ENCODE data around the gene TEX29.

Gene TEX29

GRCh38 chr13:111323549-111323948 lies 3.1 kb downstream of the TEX29 start:
- no peak for DNase-seq

- DNase-seq: no peak
These were observed 3.7 kb downstream of the TEX29 start for GRCh38 chr13:111323950-111324651.

GRCh38 chr13:111324736-111325135 lies 4.3 kb downstream of the TEX29 start:
- no peak for DNase-seq

- no peak for DNase-seq
These were observed 4.9 kb downstream of the TEX29 start for GRCh38 chr13:111325146-111325890.

- DNase-seq: no peak
These were observed 5.6 kb downstream of the TEX29 start for GRCh38 chr13:111325941-111326620.

- no peak for DNase-seq
These were observed 6.2 kb downstream of the TEX29 start for GRCh38 chr13:111326621-111326965.

- DNase-seq: no peak
These were observed 6.7 kb downstream of the TEX29 start for GRCh38 chr13:111326981-111327642.

GRCh38 chr13:111327730-111328573 lies 7.5 kb downstream of the TEX29 start:
- no peak for DNase-seq

- DNase-seq: no peak
These were observed 8.3 kb downstream of the TEX29 start for GRCh38 chr13:111328574-111329410.

GRCh38 chr13:111329641-111330040 lies 9.2 kb downstream of the TEX29 start:
- no peak for DNase-seq

GRCh38 chr13:111330066-111330610 lies 9.7 kb downstream of the TEX29 start:
- no peak for DNase-seq

GRCh38 chr13:111335298-111335697 lies 14.9 kb downstream of the TEX29 start:
- no peak for DNase-seq

GRCh38 chr13:111336666-111337065 lies 16.2 kb downstream of the TEX29 start:
- no peak for DNase-seq

- DNase-seq: no peak
These were observed 16.8 kb downstream of the TEX29 start for GRCh38 chr13:111337206-111337605.

GRCh38 chr13:111337741-111338140 lies 17.3 kb downstream of the TEX29 start:
- DNase-seq: no peak

- DNase-seq: no peak
These were observed 18.4 kb downstream of the TEX29 start for GRCh38 chr13:111338841-111339240.

- DNase-seq: no peak
These were observed 19.1 kb downstream of the TEX29 start for GRCh38 chr13:111339366-111340143.

GRCh38 chr13:111341886-111342285 lies 21.4 kb downstream of the TEX29 start:
- no peak for DNase-seq

GRCh38 chr13:111342721-111343120 lies 22.3 kb downstream of the TEX29 start:
- DNase-seq: no peak

GRCh38 chr13:111343186-111343805 lies 22.9 kb downstream of the TEX29 start:
- no peak for DNase-seq
